ENCODE data around the gene SMAD4.

The SMAD4 gene

DNA sequence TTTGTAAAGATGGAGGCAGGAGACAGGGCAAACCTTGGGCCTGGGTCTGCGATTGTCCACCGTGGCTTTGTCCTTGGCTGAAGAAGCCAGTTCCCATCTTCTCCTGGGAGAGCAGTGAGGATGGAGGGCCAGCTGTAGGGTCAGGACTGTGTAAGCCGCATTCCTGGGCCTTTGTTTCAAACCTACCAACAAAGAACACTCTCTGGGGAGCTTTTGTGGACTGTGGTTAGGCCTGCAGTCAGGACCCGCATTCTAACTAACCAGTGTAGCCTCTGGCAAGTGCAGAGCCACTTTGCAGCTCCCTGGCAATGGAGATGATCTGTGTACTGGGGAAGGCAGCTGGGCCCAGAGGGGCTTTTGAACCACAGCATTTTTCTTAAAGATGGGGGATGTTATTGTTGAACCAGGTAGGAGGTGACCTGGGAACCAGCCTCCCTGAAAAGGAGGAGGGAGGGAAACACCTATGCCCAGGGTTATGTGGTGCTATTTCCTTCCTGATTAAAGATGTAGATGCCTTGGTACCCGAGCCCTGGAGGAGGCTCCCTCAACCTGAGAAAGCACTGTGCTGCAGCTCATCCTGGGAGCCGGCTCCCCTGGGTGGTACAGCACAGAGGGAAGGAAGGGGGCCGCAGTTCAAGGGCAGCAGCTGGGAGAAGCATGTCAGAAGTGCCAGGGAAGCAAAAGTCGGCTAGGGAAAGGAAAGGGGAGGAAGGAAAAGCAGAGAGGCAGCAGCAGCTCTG lies 12.7 kb upstream of the SMAD4 start:
- Histone ChIP-seq H4K20me1 (ENCODE audit: insufficient read depth) (no peaks in the 10 kb centered on the region), H3K9ac (no peak overlapping the region), H3K4me2 (no peak overlapping the region), H3K79me2 (ENCODE audit: insufficient read depth, low read depth) (no peaks in the 10 kb centered on the region), H3K4me1 (ENCODE audit: low read depth, poor library complexity, severe bottlenecking) (no peaks in the 10 kb centered on the region), H3K27ac (no peak overlapping the region), H3K4me3 (IDR thresholded peaks at IDR 0.05; ENCODE audit: insufficient read depth, low read depth, low read length) (no peak overlapping the region), H3K36me3 (ENCODE audit: insufficient read depth) (no peaks in the 10 kb centered on the region), H3K27me3 (ENCODE audit: insufficient read depth, low read depth) (no peaks in the 10 kb centered on the region), H2AFZ (ENCODE audit: low read depth) (no peak overlapping the region)
- TF ChIP-seq, protein P1, sequence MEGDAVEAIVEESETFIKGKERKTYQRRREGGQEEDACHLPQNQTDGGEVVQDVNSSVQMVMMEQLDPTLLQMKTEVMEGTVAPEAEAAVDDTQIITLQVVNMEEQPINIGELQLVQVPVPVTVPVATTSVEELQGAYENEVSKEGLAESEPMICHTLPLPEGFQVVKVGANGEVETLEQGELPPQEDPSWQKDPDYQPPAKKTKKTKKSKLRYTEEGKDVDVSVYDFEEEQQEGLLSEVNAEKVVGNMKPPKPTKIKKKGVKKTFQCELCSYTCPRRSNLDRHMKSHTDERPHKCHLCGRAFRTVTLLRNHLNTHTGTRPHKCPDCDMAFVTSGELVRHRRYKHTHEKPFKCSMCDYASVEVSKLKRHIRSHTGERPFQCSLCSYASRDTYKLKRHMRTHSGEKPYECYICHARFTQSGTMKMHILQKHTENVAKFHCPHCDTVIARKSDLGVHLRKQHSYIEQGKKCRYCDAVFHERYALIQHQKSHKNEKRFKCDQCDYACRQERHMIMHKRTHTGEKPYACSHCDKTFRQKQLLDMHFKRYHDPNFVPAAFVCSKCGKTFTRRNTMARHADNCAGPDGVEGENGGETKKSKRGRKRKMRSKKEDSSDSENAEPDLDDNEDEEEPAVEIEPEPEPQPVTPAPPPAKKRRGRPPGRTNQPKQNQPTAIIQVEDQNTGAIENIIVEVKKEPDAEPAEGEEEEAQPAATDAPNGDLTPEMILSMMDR (conservative IDR thresholded peaks at IDR 0.05; ENCODE audit: low read depth, low read length), result no peak

DNA sequence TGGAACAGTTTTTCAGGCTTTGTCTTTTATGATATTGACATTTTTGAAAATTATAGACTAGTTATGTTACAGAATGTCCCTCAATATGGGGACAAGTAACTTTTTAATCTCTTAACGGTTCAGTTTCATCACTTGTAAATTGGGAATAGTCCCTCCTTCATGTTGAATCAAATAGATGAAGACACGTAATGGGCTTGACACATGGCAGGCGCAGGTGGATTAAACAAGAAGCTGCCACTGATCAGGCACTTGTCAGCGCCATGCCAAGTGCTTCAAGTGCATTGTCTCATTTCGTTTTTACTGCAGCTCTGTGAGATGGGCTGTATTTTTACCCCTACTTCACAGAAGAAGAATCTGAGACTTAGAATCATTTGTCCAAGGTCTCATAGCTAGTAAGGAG lies 9.5 kb upstream of the SMAD4 start:
- H4K20me1 ChIP-seq (ENCODE audit: insufficient read depth), result no peaks in the 10 kb centered on the region
- no peaks in the 10 kb centered on the region for H3K4me1 ChIP-seq (ENCODE audit: low read depth, poor library complexity, severe bottlenecking)
- no peak overlapping the region for H3K27ac ChIP-seq

GRCh38 chr18:51021226-51021965 lies 8.6 kb upstream of the SMAD4 start:
- TF ChIP-seq, protein P1 (conservative IDR thresholded peaks at IDR 0.05; ENCODE audit: low read depth, low read length), result no peak
- Histone ChIP-seq H3K4me3 (IDR thresholded peaks at IDR 0.05; ENCODE audit: insufficient read depth, low read depth, low read length) (no peak overlapping the region), H3K27me3 (ENCODE audit: insufficient read depth, low read depth) (no peaks in the 10 kb centered on the region), H3K79me2 (ENCODE audit: insufficient read depth, low read depth) (no peaks in the 10 kb centered on the region), H3K27ac (no peak overlapping the region), H3K4me1 (ENCODE audit: low read depth, poor library complexity, severe bottlenecking) (no peaks in the 10 kb centered on the region), H4K20me1 (ENCODE audit: insufficient read depth) (no peaks in the 10 kb centered on the region), H3K36me3 (ENCODE audit: insufficient read depth) (no peaks in the 10 kb centered on the region), H2AFZ (ENCODE audit: low read depth) (no peak overlapping the region), H3K4me2 (no peak overlapping the region), H3K9ac (no peak overlapping the region)

More for the DNA sequence above, 9.5 kb upstream of the SMAD4 start:
- no peak overlapping the region for H2AFZ ChIP-seq (ENCODE audit: low read depth)
- no peak overlapping the region for H3K4me2 ChIP-seq
- TF ChIP-seq, protein P1 (conservative IDR thresholded peaks at IDR 0.05; ENCODE audit: low read depth, low read length), result no peak
- H3K9ac ChIP-seq, result no peak overlapping the region
- no peaks in the 10 kb centered on the region for H3K27me3 ChIP-seq (ENCODE audit: insufficient read depth, low read depth)
- no peak overlapping the region for H3K4me3 ChIP-seq (IDR thresholded peaks at IDR 0.05; ENCODE audit: insufficient read depth, low read depth, low read length)
- no peaks in the 10 kb centered on the region for H3K36me3 ChIP-seq (ENCODE audit: insufficient read depth)
- H3K79me2 ChIP-seq (ENCODE audit: insufficient read depth, low read depth), result no peaks in the 10 kb centered on the region

- Histone ChIP-seq H3K9ac (no peak overlapping the region), H3K27me3 (ENCODE audit: insufficient read depth, low read depth) (no peaks in the 10 kb centered on the region), H3K27ac (no peak overlapping the region), H3K79me2 (ENCODE audit: insufficient read depth, low read depth) (peaks cover 7% of the 10 kb centered on the region; the same call in 1 of the 2 replicates), H3K4me1 (ENCODE audit: low read depth, poor library complexity, severe bottlenecking) (peaks cover 16% of the 10 kb centered on the region), H3K36me3 (ENCODE audit: insufficient read depth) (no peaks in the 10 kb centered on the region), H3K4me2 (no peak overlapping the region), H4K20me1 (ENCODE audit: insufficient read depth) (no peaks in the 10 kb centered on the region), H2AFZ (ENCODE audit: low read depth) (no peak overlapping the region), H3K4me3 (IDR thresholded peaks at IDR 0.05; ENCODE audit: insufficient read depth, low read depth, low read length) (no peak overlapping the region)
- TF ChIP-seq, protein P1 (conservative IDR thresholded peaks at IDR 0.05; ENCODE audit: low read depth, low read length), result no peak
These were observed 4.5 kb upstream of the SMAD4 start for GRCh38 chr18:51025512-51025911.
